Nephron (organoid): ENCODE results near the gene DBF4B.

Source experiments
- H3K27ac Mint-ChIP-seq, 3 experiments: 2 replicates each; pipeline ENCODE4 v1.8.0; 2020; ENCODE audit warnings: mixed read lengths in 3 of 3, mild to moderate bottlenecking in 2 of 3, moderate library complexity in 1 of 3
- H3K27me3 Mint-ChIP-seq: 2 replicates; pipeline ENCODE4 v1.8.0; 2021; ENCODE audit warnings: low read depth, mild to moderate bottlenecking, moderate library complexity, mixed read lengths
- H3K36me3 Mint-ChIP-seq: 2 replicates; pipeline ENCODE4 v1.8.0; 2020; ENCODE audit warnings: low read depth, mixed read lengths
- H3K4me1 Mint-ChIP-seq: 2 replicates; pipeline ENCODE4 v1.8.0; 2020; ENCODE audit warnings: mixed read lengths
- H3K4me3 Mint-ChIP-seq, 3 experiments: 2 replicates each; pipeline ENCODE4 v1.8.0; 2020; ENCODE audit warnings: mild to moderate bottlenecking in 3 of 3, mixed read lengths in 3 of 3, moderate library complexity in 2 of 3
- H3K9me3 Mint-ChIP-seq: 2 replicates; pipeline ENCODE4 v1.8.0; 2020; ENCODE audit warnings: mixed read lengths
- CTCF ChIP-seq, 3 experiments: fragments of 200-600 bp; sonication (generic); IDR thresholded peaks; one replicate each; pipeline ENCODE4 v1.5.0; 2021; ENCODE audit warnings: antibody characterized with exemption in 3 of 3; ENCODE audit not compliant: unreplicated experiment in 3 of 3

The DBF4B gene

GRCh38 chr17:44767493-44767892 lies 59.0 kb downstream of the DBF4B start:
- H3K36me3 Mint-ChIP-seq = no peaks in the 10 kb centered on the region
- H3K4me3 Mint-ChIP-seq = no peak overlapping the region
- H3K9me3 Mint-ChIP-seq = no peaks in the 10 kb centered on the region
- peaks cover 8% of the 10 kb centered on the region for H3K27me3 Mint-ChIP-seq
- peaks cover 5% of the 10 kb centered on the region for H3K4me1 Mint-ChIP-seq
- no peak overlapping the region for H3K27ac Mint-ChIP-seq
- no peak for TF ChIP-seq CTCF (IDR thresholded peaks at IDR 0.05; ENCODE audit: unreplicated experiment in 3 of 3)

DNA sequence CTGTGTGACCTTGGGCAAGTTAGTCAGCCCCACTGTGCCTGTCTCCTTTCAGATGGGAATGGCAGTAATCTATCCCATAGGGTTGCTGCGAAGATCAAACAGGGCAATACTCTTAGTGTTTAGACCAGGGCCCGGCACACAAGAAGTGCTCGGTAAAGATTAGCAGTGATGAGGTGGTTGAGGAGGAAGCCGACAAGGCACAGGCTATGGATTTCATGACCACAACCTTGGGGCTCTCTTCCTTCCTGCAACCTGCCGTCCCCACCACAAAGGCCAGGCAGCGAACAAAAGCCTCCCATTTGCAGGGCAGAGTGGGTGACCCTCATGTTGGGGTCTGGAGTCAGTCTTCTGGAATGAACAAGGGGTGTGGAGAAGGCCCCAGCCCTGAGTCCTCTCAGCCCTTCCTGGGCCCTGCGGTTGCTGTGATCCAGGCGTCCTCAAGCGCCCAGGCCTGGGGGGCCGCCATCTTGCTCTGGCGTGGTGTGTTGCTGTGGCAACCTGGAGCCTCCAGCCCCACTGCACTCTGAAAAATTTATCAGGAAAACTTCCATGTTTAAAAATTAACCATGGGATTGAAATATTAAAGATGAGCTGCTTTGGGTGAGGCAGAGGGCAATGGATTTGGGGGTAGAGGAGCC lies 60.2 kb downstream of the DBF4B start:
- H3K4me1 Mint-ChIP-seq = peaks cover 5% of the 10 kb centered on the region
- H3K27me3 Mint-ChIP-seq = peaks cover 5% of the 10 kb centered on the region
- no peak overlapping the region for H3K27ac Mint-ChIP-seq
- TF ChIP-seq CTCF (IDR thresholded peaks at IDR 0.05; ENCODE audit: unreplicated experiment in 3 of 3) = no peak
- H3K9me3 Mint-ChIP-seq = no peaks in the 10 kb centered on the region
- no peaks in the 10 kb centered on the region for H3K36me3 Mint-ChIP-seq
- H3K4me3 Mint-ChIP-seq = no peak overlapping the region

GRCh38 chr17:44769230-44769629 lies 60.8 kb downstream of the DBF4B start:
- no peaks in the 10 kb centered on the region for H3K9me3 Mint-ChIP-seq
- no peak overlapping the region for H3K4me3 Mint-ChIP-seq
- H3K27me3 Mint-ChIP-seq = peaks cover 8% of the 10 kb centered on the region
- H3K4me1 Mint-ChIP-seq = peaks cover 5% of the 10 kb centered on the region
- H3K27ac Mint-ChIP-seq = no peak overlapping the region
- no peaks in the 10 kb centered on the region for H3K36me3 Mint-ChIP-seq
- TF ChIP-seq CTCF (IDR thresholded peaks at IDR 0.05; ENCODE audit: unreplicated experiment in 3 of 3) = no peak

DNA sequence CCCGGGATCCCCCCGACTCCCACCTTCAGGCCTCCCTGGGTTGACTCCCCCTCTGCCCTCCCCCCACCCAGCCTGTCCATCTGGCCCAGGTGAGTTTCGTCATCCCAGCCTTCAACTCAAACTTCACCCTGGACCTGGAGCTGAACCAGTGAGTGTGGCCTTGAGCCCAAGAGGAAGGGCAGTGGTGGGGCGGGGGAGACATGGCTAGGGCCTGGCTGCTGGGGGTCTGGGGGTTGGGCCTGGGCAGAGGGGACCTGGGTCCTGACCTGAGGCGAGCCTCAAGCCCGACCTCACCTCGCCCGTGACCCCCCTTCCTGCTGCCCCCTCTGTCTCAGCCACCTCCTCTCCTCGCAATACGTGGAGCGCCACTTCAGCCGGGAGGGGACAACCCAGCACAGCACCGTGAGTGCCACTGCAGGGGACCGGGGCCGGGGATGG lies 61.2 kb downstream of the DBF4B start:
- H3K27me3 Mint-ChIP-seq = peaks cover 8% of the 10 kb centered on the region
- TF ChIP-seq CTCF (IDR thresholded peaks at IDR 0.05; ENCODE audit: unreplicated experiment in 3 of 3) = no peak
- peaks cover 5% of the 10 kb centered on the region for H3K4me1 Mint-ChIP-seq
- no peaks in the 10 kb centered on the region for H3K9me3 Mint-ChIP-seq
- H3K4me3 Mint-ChIP-seq = no peak overlapping the region
- H3K27ac Mint-ChIP-seq = no peak overlapping the region
- no peaks in the 10 kb centered on the region for H3K36me3 Mint-ChIP-seq

DNA sequence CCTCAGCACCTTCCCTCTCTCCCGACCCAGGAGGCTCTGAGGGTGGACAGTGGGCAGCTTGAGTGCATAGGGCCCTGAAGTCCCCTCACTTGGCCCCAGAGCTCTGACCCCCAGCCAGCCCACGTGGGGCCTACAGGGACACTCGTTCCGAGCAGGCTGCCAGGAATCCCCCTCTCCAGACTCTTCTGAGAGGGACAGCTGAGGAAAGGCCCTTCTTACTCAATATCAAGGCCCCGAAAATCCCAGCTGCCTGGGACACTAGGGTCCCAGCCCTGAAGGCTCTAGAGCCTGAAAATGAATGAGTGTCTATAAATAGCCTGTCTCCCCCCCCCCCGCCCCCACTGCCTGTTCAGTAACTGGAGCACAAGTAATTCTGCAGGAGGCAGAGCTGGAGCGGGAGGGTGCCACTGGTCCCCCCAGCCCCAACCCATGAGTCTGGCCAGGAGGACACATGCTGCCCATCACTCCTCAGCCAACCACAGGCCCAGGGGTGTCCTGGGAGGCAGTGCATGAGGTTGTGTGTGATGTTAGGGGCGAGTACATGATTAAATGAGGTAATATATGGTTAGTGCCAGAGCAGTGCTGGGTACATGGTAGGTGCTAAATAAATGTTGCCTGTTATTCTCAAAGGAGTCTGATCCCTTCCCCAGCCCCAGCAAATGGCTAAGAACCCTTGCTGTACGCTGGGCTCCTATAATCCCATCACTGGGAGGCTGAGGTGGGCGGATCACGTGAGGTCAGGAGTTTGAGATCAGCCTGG lies 61.9 kb downstream of the DBF4B start:
- Mint-ChIP-seq H3K27ac (no peak overlapping the region), H3K4me1 (peaks cover 5% of the 10 kb centered on the region), H3K27me3 (peaks cover 9% of the 10 kb centered on the region), H3K9me3 (no peaks in the 10 kb centered on the region), H3K36me3 (no peaks in the 10 kb centered on the region), H3K4me3 (no peak overlapping the region)
- TF ChIP-seq CTCF (IDR thresholded peaks at IDR 0.05; ENCODE audit: unreplicated experiment in 3 of 3) = no peak
